Lower leg skin (tissue), 4 donors: ENCODE data around the gene N4BP3. TPM values are rescaled to one million over a fixed set of nuclear protein-coding genes. Genes with fewer than 3 reads are reported as not detected.

Experiments used
- DNase-seq, 2 donors: peaks; one replicate each; pipeline ENCODE4 v3.0.0-alpha.2; 2019; ENCODE audit warnings: low spot score in 2 of 2
- H3K4me3 ChIP-seq: fragments of 200-600 bp; sonication (generic); 2 replicates; pipeline ENCODE4 v1.5.1; 2017; ENCODE audit warnings: mild to moderate bottlenecking, low read depth; ENCODE audit not compliant: poor library complexity, severe bottlenecking
- POLR2A ChIP-seq, 2 donors: fragments of 450-650 bp; IDR thresholded peaks; one replicate each; pipeline ENCODE4 v1.6.1; 2016 to 2017; ENCODE audit warnings: antibody characterized with exemption in 2 of 2, mild to moderate bottlenecking in 1 of 2, moderate library complexity in 1 of 2
- WGBS, 2 donors: methylation state at CpG; one replicate each; pipeline ENCODE4 v1.1.5; 2018; 5-methylcytosine and 5-hydroxymethylcytosine counted together
- intact Hi-C: fragments of 100-400 bp; cut with DNase I; formaldehyde crosslinking; loops from one replicate; pipeline ENCODE4 v1.15.0; 2023; ENCODE audit warnings: low total_unique reads
- total RNA-seq, 4 donors: library from RNA; depleted of rRNA; stranded (reverse); fragments of >200 nt; gene quantifications; one replicate each; pipeline ENCODE4 v1.1.0, GENCODE V29; 2016
- TF ChIP-seq, protein P1 (sequence below), 3 donors: fragments of 450-650 bp; IDR thresholded peaks; one replicate each; pipeline ENCODE4 v1.5.1; 2016; ENCODE audit warnings: antibody characterized with exemption in 3 of 3, mild to moderate bottlenecking in 3 of 3, moderate library complexity in 2 of 3

Gene N4BP3
- total RNA-seq, 4 donors from 2014 or later: 17.6 to 26.3 (median 19.1) TPM

DNA sequence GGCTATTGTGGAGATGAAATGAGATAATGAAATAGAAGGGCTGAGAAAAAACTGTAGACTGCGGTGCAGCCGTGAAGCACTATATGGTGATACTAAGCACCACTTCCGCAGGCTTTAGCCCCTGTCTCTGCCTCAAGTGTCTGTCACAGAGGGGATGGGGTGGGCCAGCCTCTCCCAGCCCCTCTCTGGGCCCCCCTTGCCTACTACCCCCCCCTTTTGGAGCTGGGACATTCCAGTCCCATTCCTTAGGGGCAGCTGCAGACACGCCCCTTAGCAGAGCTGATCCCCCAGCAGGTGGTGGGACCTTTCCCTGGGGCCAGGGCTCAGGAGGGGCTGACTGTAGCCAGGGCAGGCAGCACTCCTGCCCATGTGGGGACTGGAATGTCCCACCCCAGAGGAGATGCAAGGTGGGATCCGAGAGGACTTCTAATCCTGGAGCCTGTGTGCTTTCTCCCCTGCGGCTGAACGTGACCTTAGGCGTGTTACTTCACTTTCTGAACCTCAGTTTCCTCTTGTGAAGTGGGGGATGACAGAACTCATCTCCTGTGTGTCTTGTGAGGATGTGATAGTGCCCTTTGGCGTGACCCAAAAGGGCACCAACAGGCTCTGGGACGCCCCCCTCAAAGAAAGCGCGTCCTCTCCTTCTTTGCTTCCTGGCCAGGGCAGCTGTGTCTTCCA is 1.9 kb downstream of the N4BP3 start:
- intact Hi-C loops: no loop called here
- DNase-seq: no peak
- TF ChIP-seq POLR2A (IDR thresholded peaks at IDR 0.05): no peak
- TF ChIP-seq, protein P1, sequence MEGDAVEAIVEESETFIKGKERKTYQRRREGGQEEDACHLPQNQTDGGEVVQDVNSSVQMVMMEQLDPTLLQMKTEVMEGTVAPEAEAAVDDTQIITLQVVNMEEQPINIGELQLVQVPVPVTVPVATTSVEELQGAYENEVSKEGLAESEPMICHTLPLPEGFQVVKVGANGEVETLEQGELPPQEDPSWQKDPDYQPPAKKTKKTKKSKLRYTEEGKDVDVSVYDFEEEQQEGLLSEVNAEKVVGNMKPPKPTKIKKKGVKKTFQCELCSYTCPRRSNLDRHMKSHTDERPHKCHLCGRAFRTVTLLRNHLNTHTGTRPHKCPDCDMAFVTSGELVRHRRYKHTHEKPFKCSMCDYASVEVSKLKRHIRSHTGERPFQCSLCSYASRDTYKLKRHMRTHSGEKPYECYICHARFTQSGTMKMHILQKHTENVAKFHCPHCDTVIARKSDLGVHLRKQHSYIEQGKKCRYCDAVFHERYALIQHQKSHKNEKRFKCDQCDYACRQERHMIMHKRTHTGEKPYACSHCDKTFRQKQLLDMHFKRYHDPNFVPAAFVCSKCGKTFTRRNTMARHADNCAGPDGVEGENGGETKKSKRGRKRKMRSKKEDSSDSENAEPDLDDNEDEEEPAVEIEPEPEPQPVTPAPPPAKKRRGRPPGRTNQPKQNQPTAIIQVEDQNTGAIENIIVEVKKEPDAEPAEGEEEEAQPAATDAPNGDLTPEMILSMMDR (IDR thresholded peaks at IDR 0.05): no peak
- H3K4me3 ChIP-seq: no peak overlapping the region
- WGBS, 2 donors: 55 to 60% methylated on average over 11 to 12 of the region's 12 CpGs

DNA sequence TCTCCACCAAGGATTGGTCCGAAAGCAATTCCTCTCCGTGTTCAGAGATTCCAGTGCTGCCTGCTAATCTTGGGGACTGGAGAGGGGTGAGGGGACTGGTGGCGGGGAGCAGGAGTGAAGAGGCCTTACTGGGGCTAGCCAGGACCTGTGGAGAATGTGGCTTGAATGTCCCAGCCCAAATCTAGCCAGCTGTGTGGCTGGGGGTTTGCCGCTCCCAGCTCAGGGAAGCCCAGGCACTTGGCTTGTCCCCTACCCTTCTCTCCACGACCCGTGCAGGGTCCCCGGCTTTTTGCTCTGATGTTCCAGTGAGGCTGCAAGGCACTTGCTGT is 2.4 kb downstream of the N4BP3 start:
- 33 to 46% methylated on average over 7 of the region's 7 CpGs for WGBS, 2 donors
- no peak for DNase-seq
- TF ChIP-seq, protein P1 (IDR thresholded peaks at IDR 0.05): no peak
- no peak for TF ChIP-seq POLR2A (IDR thresholded peaks at IDR 0.05)
- H3K4me3 ChIP-seq: no peak overlapping the region
- intact Hi-C loops: no loop called here

DNA sequence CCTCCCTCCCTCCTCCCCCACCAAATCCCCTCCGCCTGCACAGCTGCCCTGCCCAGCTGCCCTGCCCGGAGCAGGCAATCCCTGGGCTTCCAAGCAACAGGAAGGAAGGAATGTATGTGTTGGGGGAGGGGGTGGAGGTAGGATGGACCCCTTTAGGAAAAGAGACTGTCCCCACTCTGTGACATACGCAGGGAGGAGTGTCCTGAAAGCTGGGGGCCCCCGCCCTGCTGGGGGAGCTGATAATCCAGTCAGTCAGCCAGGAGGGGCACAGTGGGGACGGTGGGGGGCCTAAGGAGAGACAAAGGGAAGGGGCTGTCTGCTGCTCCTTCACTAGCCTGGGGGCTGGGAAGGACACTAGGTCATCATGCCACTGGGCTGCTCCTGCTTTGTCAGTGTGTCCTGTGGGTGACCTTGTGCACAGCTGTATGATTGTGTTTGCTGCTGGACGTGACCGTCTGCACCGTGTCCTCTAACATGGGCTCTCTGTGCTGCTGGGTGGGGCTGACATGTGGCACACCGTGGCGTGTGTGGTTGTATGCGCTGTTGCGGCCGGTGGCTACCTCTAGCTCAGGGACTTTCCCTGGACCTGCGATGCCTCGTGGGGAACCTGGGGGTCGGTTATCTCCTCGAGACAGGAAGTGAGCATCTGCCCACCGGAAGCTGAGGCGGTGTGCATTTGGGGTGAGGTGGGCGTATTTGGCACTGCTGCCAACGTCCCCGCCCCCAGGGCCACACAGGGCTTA is 3.0 kb downstream of the N4BP3 start:
- 34 to 52% methylated on average over 22 of the region's 22 CpGs for WGBS, 2 donors
- no peak overlapping the region for H3K4me3 ChIP-seq
- intact Hi-C loops: no loop called here

DNA sequence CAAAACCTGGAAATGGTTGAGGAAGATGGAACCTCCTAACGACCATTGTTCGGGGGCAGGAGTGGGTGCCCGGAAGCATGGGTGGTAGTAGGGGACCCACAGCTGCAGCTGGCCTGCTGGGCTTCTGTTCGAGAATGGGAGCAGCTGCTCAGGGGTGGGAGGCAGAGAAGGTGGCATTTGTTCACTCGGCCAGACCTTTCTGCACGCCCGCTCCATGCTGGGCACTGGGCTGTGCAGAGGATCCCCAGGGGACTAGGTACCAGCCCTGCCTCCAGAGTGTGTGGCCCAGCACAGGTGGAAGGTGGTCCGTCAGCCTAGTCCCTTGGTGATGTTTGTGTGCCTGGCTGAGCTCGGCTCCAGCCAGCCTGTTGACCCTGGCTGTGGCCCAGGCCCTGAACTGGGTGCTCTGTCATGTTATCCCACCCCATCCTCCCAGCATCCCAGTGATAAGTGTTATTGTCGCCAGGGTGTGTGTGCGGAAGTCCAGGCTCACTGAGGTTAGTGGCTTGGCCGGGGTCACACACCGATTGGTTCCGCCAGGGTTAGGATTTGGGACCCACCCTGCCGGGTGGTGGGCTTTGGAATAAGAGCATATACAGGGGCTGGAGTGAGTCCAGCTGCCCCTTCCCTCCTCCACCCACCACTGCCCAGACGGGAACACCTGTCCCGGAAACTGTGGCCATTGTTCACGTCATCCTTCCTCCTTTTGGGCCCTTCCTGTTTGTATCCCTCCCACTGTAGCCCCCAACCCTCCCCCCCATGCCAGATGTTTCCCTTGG is 4.8 kb downstream of the N4BP3 start:
- intact Hi-C loops: no loop called here
- H3K4me3 ChIP-seq: no peak overlapping the region
- TF ChIP-seq, protein P1 (IDR thresholded peaks at IDR 0.05): no peak
- TF ChIP-seq POLR2A (IDR thresholded peaks at IDR 0.05): no peak
- peak in 1 of 2 donors; percentile 88 for DNase-seq
- 71 to 77% methylated on average over 17 of the region's 18 CpGs for WGBS, 2 donors

More for the DNA sequence above, 3.0 kb downstream of the N4BP3 start:
- TF ChIP-seq POLR2A (IDR thresholded peaks at IDR 0.05): no peak
- TF ChIP-seq, protein P1 (IDR thresholded peaks at IDR 0.05): no peak
- DNase-seq: no peak

DNA sequence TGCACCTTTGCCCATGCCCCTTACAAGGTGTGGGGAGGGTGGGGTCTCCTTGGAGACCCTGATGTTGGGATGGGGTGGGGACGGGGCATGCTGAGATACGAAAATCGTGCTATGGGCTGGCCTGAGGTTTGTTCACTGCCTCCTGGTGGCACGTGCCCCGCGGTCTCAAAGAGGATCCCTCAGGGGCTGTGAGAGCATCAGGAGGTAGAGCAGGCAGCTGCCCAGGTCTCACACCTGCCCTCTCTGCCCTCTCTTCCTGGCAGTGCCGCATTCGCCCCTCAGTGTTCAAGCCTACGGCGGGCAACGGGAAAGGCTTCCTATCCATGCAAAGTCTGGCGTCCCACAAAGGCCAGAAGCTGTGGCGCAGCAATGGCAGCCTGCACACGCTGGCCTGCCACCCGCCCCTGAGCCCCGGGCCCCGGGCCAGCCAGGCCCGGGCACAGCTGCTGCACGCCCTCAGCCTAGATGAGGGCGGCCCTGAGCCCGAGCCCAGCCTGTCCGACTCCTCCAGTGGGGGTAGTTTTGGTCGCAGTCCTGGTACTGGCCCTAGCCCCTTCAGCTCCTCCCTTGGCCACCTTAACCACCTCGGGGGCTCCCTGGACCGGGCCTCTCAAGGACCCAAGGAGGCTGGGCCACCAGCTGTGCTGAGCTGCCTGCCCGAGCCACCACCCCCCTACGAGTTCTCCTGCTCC is 6.7 kb downstream of the N4BP3 start:
- intact Hi-C loops: no loop called here
- 73 to 91% methylated on average over 17 to 19 of the region's 27 CpGs for WGBS, 2 donors
- TF ChIP-seq POLR2A (IDR thresholded peaks at IDR 0.05): no peak
- TF ChIP-seq, protein P1 (IDR thresholded peaks at IDR 0.05): no peak
- DNase-seq: no peak
- no peak overlapping the region for H3K4me3 ChIP-seq
